ENCODE data around the gene RIMS4.

Gene RIMS4

DNA sequence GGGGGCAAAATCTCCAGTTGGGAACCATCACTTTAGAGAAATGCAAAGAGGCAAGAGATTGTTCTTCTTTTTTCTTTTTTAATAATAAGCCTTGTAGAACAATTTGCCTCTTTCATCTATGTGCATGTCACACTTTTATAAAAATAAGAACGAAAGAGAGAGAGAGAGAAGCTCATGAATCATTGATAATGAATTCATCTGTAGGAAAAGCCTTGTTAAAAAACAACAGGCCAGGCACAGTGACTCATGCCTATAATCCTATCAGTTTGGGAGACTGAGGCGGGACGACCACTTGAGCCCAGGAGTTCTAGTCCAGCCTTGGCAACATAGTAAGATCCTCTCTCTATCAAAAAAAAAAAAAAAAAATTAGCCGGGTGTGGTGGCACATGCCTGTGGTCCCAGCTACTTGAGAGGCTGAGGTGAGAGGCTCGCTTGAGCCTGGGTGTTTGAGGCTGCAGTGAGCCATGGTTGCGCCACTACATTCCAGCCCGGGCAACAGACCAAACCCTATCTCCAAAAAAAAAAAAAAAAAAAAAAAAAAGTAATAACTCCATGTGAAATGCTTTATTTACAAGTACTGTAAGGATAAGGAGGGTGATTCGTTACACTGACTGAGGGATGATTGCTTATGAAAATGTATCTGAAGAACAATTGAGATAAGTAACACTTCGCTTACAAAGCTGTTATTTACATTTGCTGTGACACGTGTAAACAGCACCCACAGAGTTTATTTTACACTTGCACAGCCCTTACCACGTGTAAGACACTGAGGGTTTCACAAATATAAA, 89.2 kb downstream of the RIMS4 start:
- peak; percentile 75 for DNase-seq (ENCODE audit: low read depth, low spot score)

DNA sequence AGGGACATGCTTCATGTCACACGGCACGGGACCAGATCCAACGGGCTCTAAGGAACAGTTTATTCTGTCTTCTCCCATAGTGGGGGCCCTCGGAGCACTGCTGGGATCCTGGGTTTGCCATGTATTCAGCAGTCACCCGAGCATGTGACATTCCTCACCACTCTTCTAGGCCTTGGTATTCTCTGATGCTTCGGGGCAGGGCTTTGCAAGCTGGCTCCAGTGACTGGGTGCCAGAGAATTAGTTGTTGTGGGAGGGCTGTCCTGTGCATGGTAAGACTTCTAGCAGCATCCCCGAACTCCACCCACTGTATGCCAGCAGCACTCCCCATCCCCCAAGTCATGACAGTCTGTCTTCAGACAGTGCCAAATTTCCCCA, 89.7 kb downstream of the RIMS4 start:
- peak; percentile 77 for DNase-seq (ENCODE audit: low read depth, low spot score)

DNA sequence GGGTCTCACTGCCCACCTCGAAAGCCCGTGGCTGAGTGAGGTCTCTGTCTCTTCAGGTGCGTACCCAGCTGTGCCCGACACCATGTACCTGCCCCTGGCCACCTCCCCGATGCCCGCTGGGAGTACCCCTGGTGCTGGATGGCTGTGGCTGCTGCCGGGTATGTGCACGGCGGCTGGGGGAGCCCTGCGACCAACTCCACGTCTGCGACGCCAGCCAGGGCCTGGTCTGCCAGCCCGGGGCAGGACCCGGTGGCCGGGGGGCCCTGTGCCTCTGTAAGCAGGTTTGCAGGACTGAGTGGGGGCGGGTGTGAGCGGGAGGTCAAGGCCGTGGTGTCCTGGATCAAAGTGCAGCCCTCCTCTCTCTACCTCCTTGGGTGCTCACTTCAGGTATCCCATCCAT, 90.5 kb downstream of the RIMS4 start:
- no peak for DNase-seq (ENCODE audit: low read depth, low spot score)

DNA sequence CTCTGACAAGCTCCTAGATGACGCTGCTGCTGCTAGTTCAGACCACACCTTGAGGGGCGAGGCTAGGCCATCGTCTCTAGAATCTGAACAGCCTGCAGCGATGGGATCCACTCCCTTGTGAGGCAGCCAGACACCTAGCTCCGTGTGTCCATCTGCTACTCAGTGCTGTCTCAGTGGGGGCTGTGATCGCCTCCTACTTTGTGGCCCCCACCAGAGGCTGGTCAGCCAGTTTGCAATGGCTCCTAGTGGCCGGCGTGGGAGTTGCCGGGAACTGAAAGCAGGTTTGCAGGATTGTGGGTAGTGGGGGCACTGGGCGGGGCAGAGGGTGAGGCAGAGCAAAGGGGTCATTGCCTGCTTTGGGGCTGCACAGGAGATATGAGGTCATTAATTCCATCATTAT, 92.4 kb downstream of the RIMS4 start:
- DNase-seq (ENCODE audit: low read depth, low spot score): no peak

DNA sequence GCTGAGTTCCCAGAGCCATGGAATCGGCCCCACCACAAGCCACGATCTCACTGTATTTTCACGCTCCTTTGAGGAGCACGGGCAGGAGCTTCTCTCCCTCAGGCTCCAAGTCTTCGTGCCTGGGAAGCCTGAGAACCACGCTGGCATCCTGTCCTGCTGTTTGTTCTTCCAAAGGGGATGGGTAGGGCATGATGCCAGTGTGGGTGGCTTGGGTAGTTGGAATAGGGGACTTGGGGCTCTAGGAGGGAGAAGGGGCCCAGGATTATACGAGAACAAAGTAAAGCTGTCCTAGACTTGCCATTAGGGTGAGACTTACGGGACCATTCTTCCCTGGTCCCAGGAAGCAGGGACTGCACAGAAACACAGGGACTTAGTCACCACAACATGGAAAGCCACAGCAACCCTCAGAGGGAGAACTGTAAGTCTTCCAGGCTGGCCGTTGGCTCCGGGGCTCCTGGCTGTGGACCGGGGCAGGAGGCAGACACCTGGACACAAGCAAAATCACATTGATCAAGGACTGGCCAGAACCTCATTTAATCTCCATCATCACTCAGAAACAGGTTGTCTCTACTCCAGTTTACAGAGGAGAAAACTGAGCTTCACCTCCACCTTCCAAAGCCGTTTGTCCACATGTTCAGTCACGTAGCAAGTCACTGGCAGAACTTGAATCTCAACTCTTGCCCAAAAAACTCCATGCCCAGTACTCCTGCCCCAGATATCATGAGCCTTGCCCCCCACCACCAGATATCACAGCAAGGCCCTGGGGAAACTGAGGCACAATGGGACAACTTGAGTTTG, 93.8 kb downstream of the RIMS4 start:
- peak; percentile 47 for DNase-seq (ENCODE audit: low read depth, low spot score)

GRCh38 chr20:44715499-44716308, 94.6 kb downstream of the RIMS4 start:
- no peak for DNase-seq (ENCODE audit: low read depth, low spot score)

DNA sequence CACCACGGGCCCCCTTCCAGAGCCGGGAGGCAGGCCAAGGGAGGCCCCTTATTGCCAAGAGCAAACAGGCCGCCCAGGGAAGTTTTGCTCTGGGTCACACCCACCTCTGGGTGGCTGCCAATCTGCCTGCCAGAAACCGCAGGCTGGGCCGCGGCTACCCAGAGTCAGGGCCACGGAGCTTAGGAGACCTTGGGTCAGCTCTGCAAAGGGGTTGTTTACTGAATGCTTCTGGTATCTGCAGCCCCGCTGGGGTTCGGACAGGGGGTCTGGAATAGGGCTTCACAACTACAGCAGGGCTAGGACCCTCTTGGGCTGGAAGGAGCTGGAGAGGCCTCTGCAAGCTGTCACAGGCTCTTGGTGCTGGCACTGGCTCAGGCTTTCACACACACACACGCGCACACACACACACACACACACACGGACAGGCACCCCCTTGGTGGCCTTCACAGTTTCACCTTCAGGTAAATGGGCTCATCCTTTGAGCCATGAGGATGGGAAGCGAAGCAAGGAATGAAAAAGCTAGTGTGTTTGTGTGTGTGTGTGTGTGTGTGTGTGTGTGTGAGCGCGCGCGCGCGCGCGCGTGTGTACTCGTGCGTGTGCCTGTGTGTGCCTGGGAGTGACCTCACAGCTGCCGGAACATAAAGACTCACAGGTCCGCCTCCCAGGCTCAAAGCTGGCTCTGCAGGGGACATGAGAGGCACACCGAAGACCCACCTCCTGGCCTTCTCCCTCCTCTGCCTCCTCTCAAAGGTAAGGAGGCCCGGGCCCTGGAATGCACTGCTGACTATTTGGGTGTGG, 95.4 kb downstream of the RIMS4 start, which contains the start of gene CCN5:
CCN5 (plus strand) TSS at position 669 of the 798 bp plus-strand sequence; CDS start at position 691, 22 bp downstream.
- peak; percentile 95 for DNase-seq (ENCODE audit: low read depth, low spot score)

GRCh38 chr20:44714102-44714700, 96.1 kb downstream of the RIMS4 start:
- no peak for DNase-seq (ENCODE audit: low read depth, low spot score)

DNA sequence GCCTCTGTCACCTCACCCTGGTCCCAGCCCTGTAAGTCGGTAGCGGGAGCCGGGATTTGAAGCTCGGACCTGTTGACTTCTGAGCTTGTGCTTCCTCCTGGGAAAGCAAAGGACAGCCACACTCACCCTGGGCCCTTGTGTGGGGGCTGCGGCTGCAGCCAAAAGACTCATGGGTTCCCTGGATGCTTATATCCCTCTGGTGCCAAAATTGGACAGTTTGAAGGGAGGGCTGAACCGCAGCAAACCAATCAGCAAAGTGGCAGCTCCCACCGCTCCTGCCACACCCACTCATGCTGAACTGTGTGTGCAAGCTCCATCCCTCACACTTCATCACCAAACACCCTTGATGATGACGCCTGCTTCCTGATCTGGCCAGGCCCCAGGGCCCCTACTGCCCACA, 99.1 kb downstream of the RIMS4 start:
- no peak for DNase-seq (ENCODE audit: low read depth, low spot score)

DNA sequence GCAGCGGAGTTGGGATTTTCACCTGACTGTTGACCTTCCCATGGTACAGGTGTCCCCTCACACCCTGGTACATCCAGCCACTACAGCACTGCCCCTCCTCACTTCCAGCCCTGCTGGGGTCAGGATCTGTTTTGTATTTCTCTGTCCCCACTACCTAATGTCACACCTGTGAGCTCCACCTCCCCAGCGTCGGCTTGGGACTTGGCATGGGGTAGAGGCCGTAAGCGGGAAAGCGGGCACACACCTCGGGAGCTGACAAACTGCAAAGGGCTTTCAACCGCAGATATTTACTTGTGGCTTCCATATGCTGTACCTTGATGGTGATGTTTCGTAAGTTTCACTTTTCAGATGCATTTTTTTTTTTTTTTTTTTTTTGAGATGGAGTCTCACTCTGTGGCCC, 100.5 kb downstream of the RIMS4 start:
- DNase-seq (ENCODE audit: low read depth, low spot score): no peak

DNA sequence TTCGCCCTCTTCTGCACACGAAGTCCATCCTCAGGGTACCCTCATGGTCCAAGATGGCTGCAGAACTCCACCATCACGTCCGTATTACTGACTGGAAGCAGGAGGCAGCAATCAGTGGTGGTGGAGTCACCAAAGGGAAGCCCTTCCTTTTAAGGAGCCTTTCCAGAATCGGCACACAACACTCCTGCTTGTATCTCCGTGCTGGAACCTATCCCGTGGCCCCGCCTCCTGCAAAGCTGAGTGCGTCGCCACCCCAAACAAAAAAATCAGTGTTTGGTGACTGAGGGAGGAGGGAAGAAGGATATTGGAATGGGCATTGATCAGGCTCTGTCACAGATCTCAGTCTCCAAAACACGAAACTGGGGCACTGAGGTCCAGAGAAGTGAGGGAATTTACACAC, 101.0 kb downstream of the RIMS4 start:
- no peak for DNase-seq (ENCODE audit: low read depth, low spot score)

GRCh38 chr20:44707018-44707579, 103.2 kb downstream of the RIMS4 start:
- no peak for DNase-seq (ENCODE audit: low read depth, low spot score)

DNA sequence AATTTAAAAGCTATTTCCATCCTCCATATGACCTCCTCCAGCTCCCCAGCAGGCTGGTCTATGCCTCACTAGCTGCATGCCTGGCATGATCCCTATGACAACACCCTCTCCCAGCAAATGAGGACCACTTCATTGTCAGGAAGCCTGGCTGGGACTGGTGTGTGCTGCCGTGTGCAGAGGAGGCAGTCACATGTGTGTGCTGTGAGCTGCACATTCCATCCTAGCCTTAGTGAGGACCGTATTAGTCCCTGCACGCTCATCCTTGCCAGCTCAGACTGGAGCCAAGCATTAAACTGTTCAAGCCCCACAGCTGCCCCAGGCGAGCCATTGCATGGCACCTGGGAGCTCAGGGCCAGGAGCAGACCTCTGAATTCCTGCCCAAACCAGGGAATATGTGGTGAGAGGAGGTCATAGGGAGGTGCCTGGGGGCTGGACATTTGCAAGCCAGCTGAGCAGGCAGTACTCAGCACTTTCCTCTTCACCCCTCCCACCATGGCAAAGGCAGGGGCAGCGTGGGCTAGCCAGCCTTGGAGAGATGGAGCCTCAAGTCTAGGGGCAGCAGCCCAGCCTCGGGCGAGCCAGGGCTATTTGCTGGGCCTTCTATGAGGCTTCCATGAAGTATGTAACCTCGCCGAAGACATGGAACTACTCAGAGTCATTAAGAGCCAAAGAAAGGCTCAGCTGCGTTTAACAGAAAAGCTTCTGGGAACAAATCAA, 103.9 kb downstream of the RIMS4 start:
- peak; percentile 44 for DNase-seq (ENCODE audit: low read depth, low spot score)

DNA sequence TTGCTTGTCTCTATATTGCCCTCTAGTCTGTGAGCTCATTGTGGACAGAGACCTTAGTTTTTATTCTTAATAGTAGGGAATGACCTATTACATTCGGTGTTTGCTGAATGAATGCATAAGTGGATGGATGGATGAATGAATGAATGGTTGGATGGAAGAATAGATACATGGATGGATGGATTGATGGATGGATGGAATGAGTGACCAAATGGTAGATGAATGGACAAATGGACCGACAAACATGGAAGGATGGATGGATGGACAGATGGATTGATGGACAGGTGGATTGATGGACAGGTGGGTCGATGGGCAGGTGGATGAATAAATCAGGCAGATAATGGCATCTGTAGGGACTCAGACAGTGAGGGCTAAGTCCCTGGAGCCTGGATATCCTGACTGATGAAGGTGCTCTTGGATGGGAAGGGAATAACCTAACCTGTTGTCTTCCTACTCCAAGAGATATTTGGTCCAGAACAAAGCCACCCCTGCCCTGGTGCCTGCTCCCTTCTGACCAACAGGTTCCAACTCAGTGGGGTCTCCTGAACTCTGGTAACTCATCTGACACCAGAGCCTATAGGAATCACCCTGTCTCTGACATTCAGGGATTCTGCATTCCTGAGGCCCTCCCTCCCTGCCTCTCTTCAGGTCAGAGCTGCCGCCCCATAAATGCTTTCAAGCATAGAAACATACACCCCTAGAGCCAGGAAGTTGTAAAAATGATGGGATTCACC, 104.8 kb downstream of the RIMS4 start:
- no peak for DNase-seq (ENCODE audit: low read depth, low spot score)

DNA sequence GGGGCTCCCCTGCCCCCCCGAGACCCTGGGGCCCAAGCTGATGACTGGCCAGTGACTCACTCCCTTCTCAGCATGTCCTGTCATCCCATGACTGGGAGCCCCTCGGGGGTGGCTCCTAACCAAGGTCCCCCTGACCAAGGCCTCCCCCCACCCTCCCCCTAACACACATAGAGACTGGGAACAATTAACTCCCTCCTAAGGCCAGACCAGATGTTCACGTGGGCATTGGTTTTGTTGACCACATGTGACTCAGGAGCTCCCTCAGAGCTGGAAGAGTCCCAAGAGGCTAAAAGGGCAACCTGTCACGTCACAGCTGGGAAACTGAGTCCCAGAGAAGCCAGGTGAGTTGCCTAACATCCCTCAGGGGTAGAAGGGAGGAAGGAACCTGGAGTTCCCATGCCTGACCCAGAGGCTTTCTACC, 105.8 kb downstream of the RIMS4 start:
- peak; percentile 42 for DNase-seq (ENCODE audit: low read depth, low spot score)

DNA sequence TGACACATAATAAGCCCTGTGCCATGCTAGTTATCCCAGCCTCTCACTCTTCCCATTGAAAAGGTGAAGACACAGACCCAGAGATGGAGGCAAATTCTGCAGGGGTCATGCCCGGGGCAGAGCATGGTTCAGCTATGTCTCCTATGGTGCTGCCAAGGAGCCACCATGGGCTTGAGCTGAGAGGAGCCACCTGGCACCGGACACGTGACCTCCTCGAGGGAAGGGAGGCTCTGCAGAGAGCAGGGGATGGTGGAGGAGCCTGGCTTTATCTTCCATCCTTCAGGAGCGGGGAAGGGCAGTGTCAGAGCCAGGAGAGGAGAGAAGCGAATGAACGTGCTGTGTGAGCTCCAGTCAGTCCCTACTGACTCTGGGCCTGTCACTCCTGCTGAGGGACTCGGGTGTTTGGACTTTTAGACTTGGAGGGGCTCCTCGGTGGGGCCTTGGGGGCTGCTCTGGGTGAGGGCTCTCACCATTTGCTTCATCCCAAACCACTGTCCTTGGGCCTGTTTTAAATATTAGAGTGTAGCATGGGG, 106.3 kb downstream of the RIMS4 start:
- no peak for DNase-seq (ENCODE audit: low read depth, low spot score)

GRCh38 chr20:44703183-44703925, 107.0 kb downstream of the RIMS4 start:
- no peak for DNase-seq (ENCODE audit: low read depth, low spot score)

- peak; percentile 96 for DNase-seq (ENCODE audit: low read depth, low spot score)
These were observed 107.6 kb downstream of the RIMS4 start for GRCh38 chr20:44702776-44703175.

All from astrocyte of the hippocampus (primary cell).